ENCODE results near the gene USP35.

GRCh38 chr11:78261828-78262227 lies 73.1 kb downstream of the USP35 start:
- TF ChIP-seq EZH2 (IDR thresholded peaks at IDR 0.05; ENCODE audit: low read length, missing control alignments), result no peak
- TF ChIP-seq CTCF (conservative IDR thresholded peaks at IDR 0.05 in 1 of 2, IDR thresholded peaks at IDR 0.05 in 1 of 2; ENCODE audit: low read depth in 1 of 2, low read length in 2 of 2), result no peak

Data from fibroblast of lung (primary cell).